ENCODE results near the gene PLA2G2F. TPM values are rescaled to one million over a fixed set of nuclear protein-coding genes. Genes with fewer than 3 reads are reported as not detected.

Gene PLA2G2F
- total and polyA plus RNA-seq, 2 of the 8 experiments (the other 6 are each of a cell fraction or from before 2014, with no cell fraction given), result not detected

- Histone ChIP-seq H3K56ac (replicated peaks; ENCODE audit: insufficient read length, low read depth, low read length) (no peak overlapping the region), H3K4me1 (replicated peaks in 1 of 4; ENCODE audit: control insufficient read depth in 3 of 4, insufficient read depth in 4 of 4, low read length in 3 of 4) (peaks cover 0 to 7% (median under 1%) of the 10 kb centered on the region in 4 experiments; a peak in 4 of 7 replicates), H4K91ac (replicated peaks; ENCODE audit: insufficient read length, low read length) (no peak overlapping the region), H2AK5ac (ENCODE audit: low read depth, low read length) (no peak overlapping the region), H3K4ac (replicated peaks; ENCODE audit: insufficient read length, low read depth, low read length) (no peak overlapping the region), H3K36me3 (ENCODE audit: control insufficient read depth in 2 of 4, insufficient read depth in 4 of 4, low read length in 3 of 4) (no peaks in the 10 kb centered on the region), H3K79me1 (ENCODE audit: low read depth, low read length) (no peaks in the 10 kb centered on the region), H4K20me1 (replicated peaks in 1 of 2; ENCODE audit: control insufficient read depth in 1 of 2, insufficient read depth in 2 of 2, low read length in 2 of 2) (no peaks in the 10 kb centered on the region), H3K27me3 (replicated peaks in 1 of 4; ENCODE audit: control insufficient read depth in 3 of 4, extremely low read depth in 1 of 4, insufficient read depth in 3 of 4, low read length in 3 of 4) (no peaks in the 10 kb centered on the region; a peak in 2 of 7 replicates), H4K5ac (ENCODE audit: insufficient read length, low read depth, low read length) (no peak overlapping the region), H2BK20ac (ENCODE audit: low read length) (no peak overlapping the region), H2AFZ (ENCODE audit: low read length) (no peak overlapping the region), H2BK12ac (ENCODE audit: low read depth, low read length) (no peak overlapping the region), H3K79me2 (ENCODE audit: control insufficient read depth in 1 of 2, insufficient read depth in 2 of 2, low read length in 2 of 2) (no peaks in the 10 kb centered on the region), H2BK15ac (ENCODE audit: low read length) (no peak overlapping the region), H3K14ac (ENCODE audit: insufficient read length) (no peak overlapping the region), H3K4me3 (ENCODE audit: extremely low read depth in 1 of 4, insufficient read depth in 2 of 4, low read depth in 3 of 4, low read length in 4 of 4) (no peak overlapping the region), H3K9ac (replicated peaks in 1 of 4; ENCODE audit: extremely low read depth in 1 of 4, low read depth in 3 of 4, low read length in 3 of 4) (no peak overlapping the region), H3K23me2 (ENCODE audit: low read depth, low read length) (no peaks in the 10 kb centered on the region), H3K27ac (ENCODE audit: low read depth, low read length) (no peak overlapping the region), H3K4me2 (ENCODE audit: insufficient read depth in 1 of 2, low read depth in 2 of 2, low read length in 2 of 2) (no peak overlapping the region), H2BK120ac (replicated peaks; ENCODE audit: low read depth, low read length) (no peak overlapping the region), H4K8ac (ENCODE audit: extremely low read depth, insufficient read depth, low read length) (no peak overlapping the region), H2BK5ac (ENCODE audit: low read depth, low read length) (no peak overlapping the region), H3K23ac (ENCODE audit: insufficient read length) (no peak overlapping the region), H3K18ac (ENCODE audit: extremely low read depth, low read length) (no peak overlapping the region), H3K9me3 (ENCODE audit: insufficient read depth in 2 of 2, low read depth in 1 of 2, low read length in 1 of 2) (no peaks in the 10 kb centered on the region)
- no peak for TF ChIP-seq JUN (IDR thresholded peaks at IDR 0.05; ENCODE audit: low read depth, low read length)
- no peak for TF ChIP-seq SIN3A (conservative IDR thresholded peaks at IDR 0.05 in 1 of 2, IDR thresholded peaks at IDR 0.05 in 1 of 2; ENCODE audit: low read depth in 1 of 2, low read length in 2 of 2)
- TF ChIP-seq EZH2 (IDR thresholded peaks at IDR 0.05; ENCODE audit: low read depth, low read length, severe bottlenecking), result no peak
- TF ChIP-seq EP300 (IDR thresholded peaks at IDR 0.05; ENCODE audit: borderline replicate concordance in 1 of 2, low read depth in 2 of 2, low read length in 2 of 2), result no peak
- TF ChIP-seq E2F6 (IDR thresholded peaks at IDR 0.05), result no peak
- TF ChIP-seq NRF1 (IDR thresholded peaks at IDR 0.05; ENCODE audit: low read depth, low read length), result no peak
- no peak for TF ChIP-seq HDAC2 (IDR thresholded peaks at IDR 0.05; ENCODE audit: borderline replicate concordance in 1 of 2, low read depth in 2 of 2, low read length in 2 of 2)
- no peak for TF ChIP-seq SAP30 (IDR thresholded peaks at IDR 0.05; ENCODE audit: insufficient read depth, insufficient replicate concordance, low read length)
- no peak for TF ChIP-seq SRF (IDR thresholded peaks at IDR 0.05; ENCODE audit: low read depth, low read length)
- TF ChIP-seq BACH1 (IDR thresholded peaks at IDR 0.05; ENCODE audit: low read length), result no peak
- POLR2A ChIA-PET (ENCODE audit: partially characterized antibody), result no interaction called here
- FAIRE-seq (no peak), DNase-seq (ENCODE audit: low read depth in 1 of 2, low spot score in 2 of 2) (no peak)
- WGBS, 2 experiments (ENCODE audit: extremely low coverage in 1 of 2, insufficient coverage in 1 of 2, insufficient read length in 1 of 2, insufficient replicate concordance in 2 of 2, low coverage in 1 of 2, low lambda C conversion rate in 2 of 2, missing lambda C conversion rate in 1 of 2), result 85% methylated on average over 5 of the region's 6 CpGs; no CpG with 5 or more reads in 1 of the 2 experiments
- CTCF ChIA-PET (ENCODE audit: partially characterized antibody), result interaction anchor here (6.6 to 9.3 kb wide), 3 partner anchors 16 to 44 kb away, joined by 79 to 90 read pairs (median 89); no protein-coding TSS in a partner anchor
These were observed 58.2 kb downstream of the PLA2G2F start for GRCh38 chr1:20197329-20197791.
